ENCODE data around the gene HOXB13.

DNA sequence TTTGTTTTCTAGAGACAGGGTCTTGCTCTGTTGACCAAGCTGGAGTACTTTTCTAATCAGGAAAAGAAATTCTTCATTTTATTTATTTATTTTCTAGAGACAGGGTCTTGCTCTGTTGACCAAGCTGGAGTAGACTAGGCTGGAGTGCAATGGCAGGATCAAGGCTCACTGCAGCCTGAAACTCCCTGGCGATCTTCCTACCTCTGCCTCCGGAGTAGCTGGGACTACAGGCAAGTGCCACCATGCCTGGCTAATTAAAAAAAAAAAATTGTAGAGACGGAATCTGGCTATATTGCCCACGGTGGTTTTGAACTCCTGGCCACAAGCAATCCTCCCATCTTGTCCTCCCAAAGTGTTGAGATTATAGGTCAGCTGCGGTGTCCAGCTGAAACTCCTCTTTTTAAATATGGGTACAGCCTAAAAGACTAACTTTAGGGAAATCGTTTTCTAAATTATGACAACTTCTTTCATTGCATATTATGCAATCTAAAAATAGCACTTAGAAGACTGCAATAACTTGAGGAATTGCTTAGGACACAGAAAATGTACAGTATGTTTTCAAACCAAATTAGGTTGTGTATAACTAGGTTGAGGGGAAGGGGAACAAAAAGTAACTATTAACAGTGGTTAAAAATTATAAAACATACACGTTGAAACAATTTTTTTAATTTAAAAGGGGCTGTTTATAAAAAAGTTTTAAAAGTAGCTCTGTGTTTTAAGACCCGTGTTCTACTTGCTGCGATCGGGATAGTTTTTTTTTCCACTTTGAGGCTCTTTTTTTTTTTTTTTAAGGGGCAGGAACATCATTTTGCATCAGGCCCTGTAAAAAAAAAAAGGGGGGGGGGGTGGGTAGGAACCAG lies 11.0 kb downstream of the HOXB13 start:
- TF ChIP-seq, protein P1, sequence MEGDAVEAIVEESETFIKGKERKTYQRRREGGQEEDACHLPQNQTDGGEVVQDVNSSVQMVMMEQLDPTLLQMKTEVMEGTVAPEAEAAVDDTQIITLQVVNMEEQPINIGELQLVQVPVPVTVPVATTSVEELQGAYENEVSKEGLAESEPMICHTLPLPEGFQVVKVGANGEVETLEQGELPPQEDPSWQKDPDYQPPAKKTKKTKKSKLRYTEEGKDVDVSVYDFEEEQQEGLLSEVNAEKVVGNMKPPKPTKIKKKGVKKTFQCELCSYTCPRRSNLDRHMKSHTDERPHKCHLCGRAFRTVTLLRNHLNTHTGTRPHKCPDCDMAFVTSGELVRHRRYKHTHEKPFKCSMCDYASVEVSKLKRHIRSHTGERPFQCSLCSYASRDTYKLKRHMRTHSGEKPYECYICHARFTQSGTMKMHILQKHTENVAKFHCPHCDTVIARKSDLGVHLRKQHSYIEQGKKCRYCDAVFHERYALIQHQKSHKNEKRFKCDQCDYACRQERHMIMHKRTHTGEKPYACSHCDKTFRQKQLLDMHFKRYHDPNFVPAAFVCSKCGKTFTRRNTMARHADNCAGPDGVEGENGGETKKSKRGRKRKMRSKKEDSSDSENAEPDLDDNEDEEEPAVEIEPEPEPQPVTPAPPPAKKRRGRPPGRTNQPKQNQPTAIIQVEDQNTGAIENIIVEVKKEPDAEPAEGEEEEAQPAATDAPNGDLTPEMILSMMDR (IDR thresholded peaks at IDR 0.05), result no peak
- no peak for TF ChIP-seq POLR2A (IDR thresholded peaks at IDR 0.05)
